PC-3 (cell line): Measurements from ENCODE around the gene CEP76.

ENCODE experiments used
- CTCF ChIP-seq: fragments of 300-600 bp; sonication (generic); conservative IDR thresholded peaks from 2 replicates; pipeline ENCODE4 v1.5.1; 2017; ENCODE audit warnings: antibody characterized with exemption, low read depth, mild to moderate bottlenecking, low read length
- EZH2 ChIP-seq: fragments of 300-600 bp; sonication (generic); IDR thresholded peaks from one replicate; pipeline ENCODE4 v1.6.1; 2017; ENCODE audit warnings: antibody characterized with exemption, mild to moderate bottlenecking, low read length; ENCODE audit not compliant: unreplicated experiment
- EZH2phosphoT487 ChIP-seq: fragments of 300-600 bp; sonication (generic); IDR thresholded peaks from 2 replicates; pipeline ENCODE4 v1.6.1; 2018; ENCODE audit warnings: mild to moderate bottlenecking, antibody characterized with exemption, low read length, borderline replicate concordance

DNA sequence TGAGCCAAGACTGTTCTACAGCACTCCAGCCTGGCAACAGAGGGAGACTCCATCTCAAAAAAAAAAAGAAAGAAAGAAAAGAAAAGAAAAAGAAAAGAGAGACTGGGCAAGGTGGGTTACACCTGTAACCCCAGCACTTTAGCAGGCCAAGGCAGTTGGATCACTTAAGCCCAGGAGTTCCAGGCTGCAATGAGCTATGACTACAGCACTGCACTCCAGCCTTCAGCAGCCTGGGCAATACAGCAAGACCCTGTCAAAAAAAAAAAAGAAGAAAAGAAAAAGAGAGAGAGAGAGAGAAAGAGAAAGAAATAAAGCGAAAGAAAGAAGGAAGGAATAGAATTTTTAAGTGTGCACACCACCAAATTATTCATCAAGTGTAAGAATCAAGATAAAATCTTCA, 47.6 kb downstream of the CEP76 start:
- TF ChIP-seq CTCF = no peak
- TF ChIP-seq EZH2 = no peak
- TF ChIP-seq EZH2phosphoT487 = no peak
